ENCODE measurements around the gene SNRNP27. TPM values are rescaled to one million over a fixed set of nuclear protein-coding genes. Genes with fewer than 3 reads are reported as not detected.
"Not testable (repeated sequence)": the region's sequence is repeated elsewhere in the genome, so short reads cannot be mapped to it uniquely, and the experiment has no call there.

Gene SNRNP27
- total and polyA plus RNA-seq, 4 donors: 32.0 to 51.3 (median 36.0) TPM

- DNase-seq (no peak), ATAC-seq (ENCODE audit: insufficient read depth, low FRiP score) (no peak)
- Histone ChIP-seq H3K27ac (ENCODE audit: low read depth in 1 of 2, low read length in 1 of 2) (no peak overlapping the region), H3K9ac (ENCODE audit: insufficient read depth in 1 of 2, low read length in 2 of 2) (no peak overlapping the region), H3K4me3 (no peak overlapping the region), H3K27me3 (ENCODE audit: control insufficient read depth in 3 of 3, insufficient read depth in 3 of 3, low read length in 2 of 3) (no peaks in the 10 kb centered on the region), H3K36me3 (ENCODE audit: control insufficient read depth in 4 of 4, insufficient read depth in 4 of 4, low read length in 4 of 4) (peaks cover 0 to 10% (median under 1%) of the 10 kb centered on the region in 4 donors), H3K9me3 (ENCODE audit: control insufficient read depth in 4 of 4, insufficient read depth in 3 of 4, low read length in 3 of 4) (no peaks in the 10 kb centered on the region), H3K4me1 (ENCODE audit: control insufficient read depth in 5 of 5, insufficient read depth in 5 of 5, low read length in 5 of 5) (peaks cover 0 to 12% (median 3%) of the 10 kb centered on the region in 5 donors)
- WGBS, 2 donors: 51 to 97% methylated on average over 1 of the region's 1 CpG
- TF ChIP-seq CTCF (IDR thresholded peaks at IDR 0.05; ENCODE audit: control extremely low read depth, extremely low read depth): no peak
These were observed 2.9 kb upstream of the SNRNP27 start for GRCh38 chr2:69890881-69891280.

GRCh38 chr2:69892838-69893424, 825 bp upstream of the SNRNP27 start:
- H3K4me1 ChIP-seq (ENCODE audit: control insufficient read depth in 5 of 5, insufficient read depth in 5 of 5, low read length in 5 of 5): peaks cover 0 to 12% (median 3%) of the 10 kb centered on the region in 5 donors
- H3K36me3 ChIP-seq (ENCODE audit: control insufficient read depth in 4 of 4, insufficient read depth in 4 of 4, low read length in 4 of 4): peaks cover 0 to 23% (median 13%) of the 10 kb centered on the region in 4 donors
- not testable (repeated sequence) for H3K9me3 ChIP-seq (ENCODE audit: control insufficient read depth in 4 of 4, insufficient read depth in 3 of 4, low read length in 3 of 4); H3K27me3 ChIP-seq (ENCODE audit: control insufficient read depth in 3 of 3, insufficient read depth in 3 of 3, low read length in 2 of 3); H3K4me3 ChIP-seq; DNase-seq; ATAC-seq (ENCODE audit: insufficient read depth, low FRiP score); H3K27ac ChIP-seq (ENCODE audit: low read depth in 1 of 2, low read length in 1 of 2)
- H3K9ac ChIP-seq (ENCODE audit: insufficient read depth in 1 of 2, low read length in 2 of 2): peak overlapping the region in 1 of 2 donors; percentile 97
- WGBS, 2 donors: 94 to 98% methylated on average over 7 of the region's 7 CpGs

- not testable (repeated sequence) for ATAC-seq (ENCODE audit: insufficient read depth, low FRiP score); H3K27me3 ChIP-seq (ENCODE audit: control insufficient read depth in 3 of 3, insufficient read depth in 3 of 3, low read length in 2 of 3); H3K9me3 ChIP-seq (ENCODE audit: control insufficient read depth in 4 of 4, insufficient read depth in 3 of 4, low read length in 3 of 4); DNase-seq; H3K27ac ChIP-seq (ENCODE audit: low read depth in 1 of 2, low read length in 1 of 2)
- peaks cover 4 to 29% (median 16%) of the 10 kb centered on the region in 4 donors for H3K36me3 ChIP-seq (ENCODE audit: control insufficient read depth in 4 of 4, insufficient read depth in 4 of 4, low read length in 4 of 4)
- WGBS, 2 donors: 32 to 48% methylated on average over 23 of the region's 23 CpGs
- peak overlapping the region; percentile 97 to 98 for H3K9ac ChIP-seq (ENCODE audit: insufficient read depth in 1 of 2, low read length in 2 of 2)
- peaks cover 0 to 12% (median 3%) of the 10 kb centered on the region in 5 donors for H3K4me1 ChIP-seq (ENCODE audit: control insufficient read depth in 5 of 5, insufficient read depth in 5 of 5, low read length in 5 of 5)
- peak overlapping the region; percentile 83 for H3K4me3 ChIP-seq
These were observed 981 bp downstream of the SNRNP27 start for GRCh38 chr2:69894737-69895136.

GRCh38 chr2:69902213-69902922, 8.6 kb downstream of the SNRNP27 start:
- Histone ChIP-seq H3K9me3 (ENCODE audit: control insufficient read depth in 4 of 4, insufficient read depth in 3 of 4, low read length in 3 of 4) (no peaks in the 10 kb centered on the region), H3K27me3 (ENCODE audit: control insufficient read depth in 3 of 3, insufficient read depth in 3 of 3, low read length in 2 of 3) (no peaks in the 10 kb centered on the region), H3K27ac (ENCODE audit: low read depth in 1 of 2, low read length in 1 of 2) (peak overlapping the region in 1 of 2 donors; percentile 23), H3K4me1 (ENCODE audit: control insufficient read depth in 5 of 5, insufficient read depth in 5 of 5, low read length in 5 of 5) (no peaks in the 10 kb centered on the region), H3K36me3 (ENCODE audit: control insufficient read depth in 4 of 4, insufficient read depth in 4 of 4, low read length in 4 of 4) (peaks cover 11 to 30% (median 15%) of the 10 kb centered on the region in 4 donors), H3K9ac (ENCODE audit: insufficient read depth in 1 of 2, low read length in 2 of 2) (no peak overlapping the region), H3K4me3 (no peak overlapping the region)
- no peak for DNase-seq
- WGBS, 2 donors: 24 to 44% methylated on average over 8 of the region's 8 CpGs
- no peak for TF ChIP-seq CTCF (IDR thresholded peaks at IDR 0.05; ENCODE audit: control extremely low read depth, extremely low read depth)
- ATAC-seq (ENCODE audit: insufficient read depth, low FRiP score): no peak
